Measurements from ENCODE around the gene CTSA.

CTSA gene

DNA sequence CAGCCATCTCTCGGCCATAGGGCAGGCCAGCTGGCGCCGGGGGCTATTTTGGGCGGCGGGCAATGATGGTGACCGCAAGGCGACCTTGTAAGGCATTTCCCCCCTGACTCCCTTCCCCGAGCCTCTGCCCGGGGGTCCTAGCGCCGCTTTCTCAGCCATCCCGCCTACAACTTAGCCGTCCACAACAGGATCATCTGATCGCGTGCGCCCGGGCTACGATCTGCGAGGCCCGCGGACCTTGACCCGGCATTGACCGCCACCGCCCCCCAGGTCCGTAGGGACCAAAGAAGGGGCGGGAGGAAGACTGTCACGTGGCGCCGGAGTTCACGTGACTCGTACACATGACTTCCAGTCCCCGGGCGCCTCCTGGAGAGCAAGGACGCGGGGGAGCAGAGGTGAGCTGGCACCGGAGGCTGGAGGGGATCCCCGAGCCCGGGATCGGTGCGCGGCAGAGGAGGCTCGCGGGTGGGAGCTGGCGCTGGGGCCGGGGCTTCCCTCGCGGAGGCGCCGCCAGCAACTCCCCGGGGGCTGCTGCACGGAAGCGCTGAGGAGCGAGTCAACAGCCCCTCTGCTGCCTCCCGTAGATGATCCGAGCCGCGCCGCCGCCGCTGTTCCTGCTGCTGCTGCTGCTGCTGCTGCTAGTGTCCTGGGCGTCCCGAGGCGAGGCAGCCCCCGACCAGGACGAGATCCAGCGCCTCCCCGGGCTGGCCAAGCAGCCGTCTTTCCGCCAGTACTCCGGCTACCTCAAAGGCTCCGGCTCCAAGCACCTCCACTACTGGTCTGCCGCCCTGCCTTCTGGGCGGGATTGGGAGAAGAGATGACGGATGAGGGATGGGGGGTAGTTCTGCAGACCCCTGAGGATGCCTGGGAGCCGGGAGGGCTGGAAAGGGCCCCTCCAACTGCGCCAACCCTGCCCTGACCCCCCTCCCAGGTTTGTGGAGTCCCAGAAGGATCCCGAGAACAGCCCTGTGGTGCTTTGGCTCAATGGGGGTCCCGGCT, at the start of gene CTSA, which contains the start of gene NEURL2:
Gene CTSA, plus strand, starts transcription at position 351 of the 999 bp plus-strand sequence. Its CDS starts 234 bp downstream, at position 585.
Gene NEURL2, minus strand, starts transcription at position 224 of the 999 bp plus-strand sequence. Its CDS starts 217 bp downstream, at position 7.
- peak; percentile 99 for DNase-seq (ENCODE audit: low spot score)

- no peak for DNase-seq (ENCODE audit: low spot score)
Observed at GRCh38 chr20:45841407-45842129, 49.6 kb upstream of the CTSA start.

- DNase-seq (ENCODE audit: low spot score): no peak
Observed at GRCh38 chr20:45842169-45842812, 48.8 kb upstream of the CTSA start.

DNA sequence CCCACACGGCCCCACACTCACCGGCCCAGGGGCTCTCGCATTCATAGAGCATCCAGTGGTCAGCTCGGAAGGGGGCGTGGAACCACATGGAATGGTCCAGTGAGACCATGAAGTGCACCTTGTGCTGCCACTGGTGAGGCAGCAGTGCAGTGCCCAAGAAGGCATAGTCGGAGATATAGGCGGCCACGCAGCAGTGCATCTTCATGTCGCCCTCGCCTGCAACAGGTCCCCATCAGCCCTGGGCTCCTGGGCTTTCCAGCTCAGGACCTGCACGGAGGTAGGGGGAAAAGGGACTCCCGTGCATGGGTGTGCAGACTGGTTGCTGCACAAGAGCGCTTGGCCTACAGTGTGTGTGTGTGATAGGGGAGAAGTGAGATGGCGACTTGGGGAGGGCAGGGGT, 47.6 kb upstream of the CTSA start:
- no peak for DNase-seq (ENCODE audit: low spot score)

- DNase-seq (ENCODE audit: low spot score): no peak
Observed at GRCh38 chr20:45845452-45845851, 45.7 kb upstream of the CTSA start.

- no peak for DNase-seq (ENCODE audit: low spot score)
Observed at GRCh38 chr20:45848421-45848820, 42.7 kb upstream of the CTSA start.

- DNase-seq (ENCODE audit: low spot score): no peak
Observed at GRCh38 chr20:45848969-45849582, 42.1 kb upstream of the CTSA start.

DNA sequence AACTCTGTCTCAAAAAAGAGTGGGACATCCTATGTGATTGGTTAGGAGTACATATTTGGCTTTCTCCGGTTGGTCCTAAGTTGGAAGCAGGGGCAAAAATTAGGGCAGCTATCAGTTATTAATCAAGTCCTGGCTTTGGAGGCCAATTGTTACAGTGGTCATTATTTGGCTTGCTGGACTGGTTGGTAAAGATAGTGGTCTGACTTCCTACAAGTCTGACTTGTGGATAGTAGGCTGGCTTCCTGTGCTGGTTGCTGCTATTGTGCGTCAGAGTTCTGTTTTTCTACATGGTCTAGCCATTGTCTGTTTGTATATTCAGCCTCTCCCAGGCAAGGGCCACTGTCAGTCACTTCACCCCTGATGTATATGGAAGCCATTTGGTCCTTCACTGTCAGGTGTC, 40.9 kb upstream of the CTSA start:
- no peak for DNase-seq (ENCODE audit: low spot score)

GRCh38 chr20:45850926-45851325, 40.2 kb upstream of the CTSA start:
- DNase-seq (ENCODE audit: low spot score): no peak

DNA sequence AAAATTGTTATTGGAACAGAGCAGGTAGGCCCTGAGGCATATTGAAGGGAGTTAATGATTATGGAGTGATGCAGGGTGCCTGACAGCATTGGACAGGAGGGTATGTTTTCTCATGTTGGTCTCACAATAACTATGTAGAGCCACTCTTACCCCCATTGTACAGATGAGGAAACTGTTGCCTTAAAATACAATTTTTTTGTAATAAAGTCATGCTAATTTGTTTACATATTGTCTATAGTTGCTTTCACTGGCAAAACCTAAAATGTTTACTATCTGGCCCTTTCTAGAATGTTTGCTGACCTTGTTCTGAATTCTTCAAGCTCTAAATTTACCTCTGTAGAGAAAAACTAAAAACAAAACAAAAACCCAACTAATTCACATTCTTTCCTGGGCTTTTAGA, 39.6 kb upstream of the CTSA start:
- DNase-seq (ENCODE audit: low spot score): no peak

- DNase-seq (ENCODE audit: low spot score): no peak
Observed at GRCh38 chr20:45852326-45852725, 38.8 kb upstream of the CTSA start.

- DNase-seq (ENCODE audit: low spot score): no peak
Observed at GRCh38 chr20:45853484-45853883, 37.7 kb upstream of the CTSA start.

- DNase-seq (ENCODE audit: low spot score): peak; percentile 99
Observed at GRCh38 chr20:45857114-45857881, 33.8 kb upstream of the CTSA start, which contains the start of the genes ACOT8 and ZSWIM3. TSS of gene ACOT8 (minus strand) at chr20:45857392. CDS start at chr20:45857315, 77 bp downstream. TSS of gene ZSWIM3 (plus strand) at chr20:45857614. CDS start at chr20:45857826, 212 bp downstream.

GRCh38 chr20:45857882-45858216, 33.3 kb upstream of the CTSA start:
- peak; percentile 55 for DNase-seq (ENCODE audit: low spot score)

- DNase-seq (ENCODE audit: low spot score): no peak
Observed at GRCh38 chr20:45859916-45860315, 31.2 kb upstream of the CTSA start.

GRCh38 chr20:45860560-45861220, 30.4 kb upstream of the CTSA start:
- DNase-seq (ENCODE audit: low spot score): no peak

GRCh38 chr20:45861221-45862075, 29.7 kb upstream of the CTSA start:
- DNase-seq (ENCODE audit: low spot score): no peak

DNA sequence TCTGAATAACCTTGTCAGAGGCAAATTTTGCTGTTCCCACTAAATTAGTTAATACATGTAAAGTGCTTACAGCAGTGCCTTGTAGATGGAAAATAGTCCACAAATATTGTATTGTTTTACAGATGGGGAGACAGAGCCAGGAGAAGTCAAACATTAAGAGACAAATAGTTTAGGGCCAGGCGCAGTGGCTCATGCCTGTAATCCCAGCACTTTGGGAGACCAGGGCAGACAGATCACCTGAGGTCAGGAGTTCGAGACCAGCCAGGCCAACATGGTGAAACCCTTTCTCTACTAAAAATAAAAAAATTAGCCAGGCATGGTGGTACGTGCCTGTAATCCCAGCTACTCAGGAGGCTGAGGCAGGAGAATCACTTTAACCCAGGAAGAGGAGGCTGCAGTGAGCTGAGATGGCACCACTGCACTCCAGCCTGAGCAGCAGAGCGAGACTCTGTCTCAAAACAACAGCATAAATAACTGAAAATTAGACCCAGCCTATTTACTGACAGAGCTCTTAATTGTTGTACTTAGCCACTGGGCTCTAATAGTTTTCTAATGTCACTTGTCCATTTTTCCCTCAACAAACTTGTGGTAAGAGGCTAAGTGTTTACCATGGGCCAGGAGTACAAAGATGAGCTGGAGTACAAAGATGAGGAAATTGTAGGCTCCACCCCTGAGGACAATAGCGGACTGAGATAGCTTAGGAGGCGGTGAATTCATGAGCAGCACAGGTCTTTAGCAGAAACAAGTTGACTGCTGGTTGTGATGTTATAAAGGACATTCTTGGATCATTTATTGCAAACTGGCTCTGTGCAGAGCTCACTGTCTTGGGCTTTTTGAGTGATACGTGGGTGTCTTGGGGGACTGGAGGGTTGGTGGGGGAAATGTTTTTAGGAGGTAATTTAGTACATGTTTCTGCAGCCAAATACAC, 27.3 kb upstream of the CTSA start:
- no peak for DNase-seq (ENCODE audit: low spot score)
